HG02798 (cell line): ENCODE results near the gene FGGY.

ENCODE experiments used
- ATAC-seq: cut with Tn5 transposase; IDR thresholded peaks from one replicate; pipeline ENCODE4 v1.9.1; 2021; ENCODE audit warnings: mild to moderate bottlenecking; ENCODE audit not compliant: unreplicated experiment, poor library complexity

The FGGY gene

GRCh38 chr1:59409549-59409948, 112.7 kb downstream of the FGGY start:
- ATAC-seq = no peak

- no peak for ATAC-seq
These were observed 113.1 kb downstream of the FGGY start for GRCh38 chr1:59409986-59410385.

- no peak for ATAC-seq
These were observed 113.6 kb downstream of the FGGY start for GRCh38 chr1:59410457-59410856.

GRCh38 chr1:59411147-59411546, 114.3 kb downstream of the FGGY start:
- no peak for ATAC-seq

GRCh38 chr1:59412718-59413326, 115.9 kb downstream of the FGGY start:
- no peak for ATAC-seq

GRCh38 chr1:59413327-59413720, 116.4 kb downstream of the FGGY start:
- ATAC-seq = no peak

- ATAC-seq = no peak
These were observed 117.7 kb downstream of the FGGY start for GRCh38 chr1:59414406-59415133.

- ATAC-seq = no peak
These were observed 118.5 kb downstream of the FGGY start for GRCh38 chr1:59415286-59415850.

- no peak for ATAC-seq
These were observed 119.0 kb downstream of the FGGY start for GRCh38 chr1:59415881-59416280.

- ATAC-seq = no peak
These were observed 120.5 kb downstream of the FGGY start for GRCh38 chr1:59417406-59417805.

- ATAC-seq = no peak
These were observed 121.7 kb downstream of the FGGY start for GRCh38 chr1:59418363-59419144.

GRCh38 chr1:59419361-59420140, 122.7 kb downstream of the FGGY start:
- no peak for ATAC-seq

- ATAC-seq = no peak
These were observed 124.5 kb downstream of the FGGY start for GRCh38 chr1:59421232-59421920.

- ATAC-seq = no peak
These were observed 126.2 kb downstream of the FGGY start for GRCh38 chr1:59422921-59423575.

- no peak for ATAC-seq
These were observed 130.3 kb downstream of the FGGY start for GRCh38 chr1:59427155-59427554.

- no peak for ATAC-seq
These were observed 130.9 kb downstream of the FGGY start for GRCh38 chr1:59427784-59428183.

- ATAC-seq = no peak
These were observed 131.9 kb downstream of the FGGY start for GRCh38 chr1:59428828-59429227.

GRCh38 chr1:59429656-59430055, 132.8 kb downstream of the FGGY start:
- ATAC-seq = no peak

GRCh38 chr1:59431566-59432294, 134.8 kb downstream of the FGGY start:
- no peak for ATAC-seq
